GM23248 (cell line): Measurements from ENCODE around the gene OLFM1.

Experiments used
- EZH2 ChIP-seq: fragments of 200-600 bp; sonication (generic); IDR thresholded peaks from 2 replicates; pipeline ENCODE4 v1.6.1; 2018; ENCODE audit warnings: antibody characterized with exemption, mild to moderate bottlenecking; ENCODE audit not compliant: insufficient read depth, poor library complexity, severe bottlenecking
- EZH2phosphoT487 ChIP-seq: fragments of 200-600 bp; sonication (generic); IDR thresholded peaks from 2 replicates; pipeline ENCODE4 v1.6.1; 2018; ENCODE audit warnings: antibody characterized with exemption, moderate library complexity, mild to moderate bottlenecking, low read depth; ENCODE audit not compliant: insufficient read depth

- TF ChIP-seq EZH2 (no peak), EZH2phosphoT487 (no peak)
These were observed 20.3 kb upstream of the OLFM1 start for GRCh38 chr9:135067096-135067710.
